A549 (cell line): ENCODE data around the gene HMX3. TPM values are rescaled to one million over a fixed set of nuclear protein-coding genes. Genes with fewer than 3 reads are reported as not detected.

Experiments
- ATAC-seq, 2 experiments: fragments of 200-7000 bp in 1 of 2; fragments of >200 bp in 1 of 2; cut with Nextera tagmentation in 1 of 2; cut with Tn5 transposase in 1 of 2; 3 replicates each; pipeline versions ENCODE4 v1.8.0 to v1.9.1; 2018 to 2020; ENCODE audit warnings: mild to moderate bottlenecking in 1 of 2, moderate library complexity in 1 of 2
- CTCF ChIA-PET: fragments of 300-600 bp; sonication (Branson Sonifier 250); formaldehyde crosslinking; extraction: SDS; loops from one replicate; lab custom pipeline; 2021; ENCODE audit warnings: antibody characterized with exemption, inconsistent platforms; lab: Yijun Ruan, JAX
- POLR2A ChIA-PET: fragments of 350-600 bp; formaldehyde crosslinking; extraction: SDS; loops from one replicate; lab custom pipeline; 2021; ENCODE audit warnings: antibody characterized with exemption, inconsistent platforms; lab: Yijun Ruan, JAX
- DNase-seq, 2 experiments: peaks; one replicate each; pipeline versions ENCODE4 v3.0.0 to v3.0.0-alpha.2; 2011 to 2016; ENCODE audit warnings: low read depth in 1 of 2, low spot score in 1 of 2
- FAIRE-seq: peaks from 2 replicates; lab custom pipeline; 2011; peaks lifted over from hg19 to GRCh38; lab: Jason Lieb, UNC
- H3K27ac ChIP-seq, 2 experiments: fragments of >200 bp; sonication (Bioruptor Twin); formaldehyde crosslinking; 3 replicates each; pipeline ENCODE4 v1.5.1; 2016 to 2017
- H3K4me1 ChIP-seq: fragments of >200 bp; sonication (Bioruptor Twin); formaldehyde crosslinking; 3 replicates; pipeline ENCODE4 v1.6.1; 2016
- H3K4me2 ChIP-seq: fragments of >200 bp; sonication (Bioruptor Twin); formaldehyde crosslinking; 3 replicates; pipeline ENCODE4 v1.6.1; 2016
- H3K4me3 ChIP-seq: fragments of >200 bp; sonication (Bioruptor Twin); formaldehyde crosslinking; 3 replicates; pipeline ENCODE4 v1.5.1; 2016
- H3K9me3 ChIP-seq: fragments of >200 bp; sonication (Bioruptor Twin); formaldehyde crosslinking; 3 replicates; pipeline ENCODE4 v1.6.1; 2016
- BCL3 ChIP-seq: fragments of >200 bp; sonication (Bioruptor Twin); formaldehyde crosslinking; IDR thresholded peaks from 3 replicates; pipeline ENCODE4 v1.6.1; 2016
- CBX2 ChIP-seq: fragments of 200-600 bp; sonication (generic); IDR thresholded peaks from 2 replicates; pipeline ENCODE4 v1.6.1; 2016; ENCODE audit warnings: low read depth, mild to moderate bottlenecking, borderline replicate concordance
- CTCF ChIP-seq: fragments of >200 bp; sonication (Bioruptor Twin); formaldehyde crosslinking; IDR thresholded peaks from 3 replicates; pipeline ENCODE4 v1.5.1; 2016
- EHF ChIP-seq: fragments of 250-450 bp; sonication (Bioruptor Pico); IDR thresholded peaks from 2 replicates; pipeline ENCODE4 v1.5.0; 2020; ENCODE audit warnings: mild to moderate bottlenecking
- ESRRA ChIP-seq: fragments of 150-350 bp; IDR thresholded peaks from 2 replicates; pipeline ENCODE4 v1.6.1; 2014; ENCODE audit warnings: mild to moderate bottlenecking, low read length, borderline replicate concordance
- FOSL2 ChIP-seq, 2 experiments: fragments of 450-650 bp in 1 of 2; fragments of >200 bp in 1 of 2; sonication (Bioruptor Twin) in 1 of 2; formaldehyde crosslinking; IDR thresholded peaks; 2 replicates each; pipeline versions ENCODE4 v1.5.0 to v1.6.1; 2016 to 2020; ENCODE audit warnings: mild to moderate bottlenecking in 1 of 2, moderate library complexity in 1 of 2
- FOXS1 ChIP-seq: fragments of 250-450 bp; sonication (Bioruptor Pico); IDR thresholded peaks from 2 replicates; pipeline ENCODE4 v1.5.0; 2020; ENCODE audit warnings: mild to moderate bottlenecking, moderate library complexity
- GATA3 ChIP-seq: IDR thresholded peaks from 2 replicates; pipeline ENCODE4 v1.6.1; 2012; ENCODE audit warnings: borderline replicate concordance
- HEYL ChIP-seq: fragments of 250-450 bp; sonication (Bioruptor Pico); IDR thresholded peaks from 2 replicates; pipeline ENCODE4 v1.8.0; 2021; ENCODE audit warnings: mild to moderate bottlenecking, moderate library complexity
- HOXA7 ChIP-seq: fragments of 250-450 bp; sonication (Bioruptor Pico); IDR thresholded peaks from 2 replicates; pipeline ENCODE4 v1.5.0; 2020; ENCODE audit warnings: mild to moderate bottlenecking, moderate library complexity
- HOXB13 ChIP-seq: fragments of 250-450 bp; sonication (Bioruptor Pico); IDR thresholded peaks from 2 replicates; pipeline ENCODE4 v1.5.0; 2020; ENCODE audit warnings: low read depth, mild to moderate bottlenecking, moderate library complexity
- KDM5A ChIP-seq: fragments of 200-600 bp; sonication (generic); IDR thresholded peaks from 2 replicates; pipeline ENCODE4 v1.6.1; 2016; ENCODE audit warnings: antibody characterized with exemption, mild to moderate bottlenecking
- MAX ChIP-seq: IDR thresholded peaks from 2 replicates; pipeline ENCODE4 v1.6.1; 2012
- MAZ ChIP-seq: fragments of 150-350 bp; IDR thresholded peaks from 2 replicates; pipeline ENCODE4 v1.6.1; 2014; ENCODE audit warnings: antibody characterized with exemption, low read depth, low read length, borderline replicate concordance
- PBX3 ChIP-seq: IDR thresholded peaks from 2 replicates; pipeline ENCODE4 v1.6.1; 2012
- POLR2A ChIP-seq: IDR thresholded peaks from 2 replicates; pipeline ENCODE4 v1.6.1; 2012; ENCODE audit warnings: mild to moderate bottlenecking, low read length
- POLR2AphosphoS2 ChIP-seq: conservative IDR thresholded peaks from 2 replicates; pipeline ENCODE4 v1.6.1; 2012; ENCODE audit warnings: low read length, improper control_type of control experiment, inconsistent platforms
- RAD21 ChIP-seq, 2 experiments: fragments of >200 bp in 1 of 2; sonication (Bioruptor Twin) in 1 of 2; formaldehyde crosslinking in 1 of 2; IDR thresholded peaks in 1 of 2; conservative IDR thresholded peaks in 1 of 2; 2 replicates in 1 of 2; 3 replicates in 1 of 2; pipeline ENCODE4 v1.6.1; 2012 to 2018; ENCODE audit warnings: inconsistent platforms in 1 of 2
- RFX5 ChIP-seq: fragments of 450-650 bp; IDR thresholded peaks from 2 replicates; pipeline ENCODE4 v1.7.1; 2014; ENCODE audit warnings: antibody characterized with exemption, mild to moderate bottlenecking, moderate library complexity
- SMC3 ChIP-seq: fragments of >200 bp; sonication (Bioruptor Twin); formaldehyde crosslinking; IDR thresholded peaks from 3 replicates; pipeline ENCODE4 v1.6.1; 2018; ENCODE audit warnings: inconsistent platforms
- SREBF2 ChIP-seq: fragments of 450-650 bp; IDR thresholded peaks from 2 replicates; pipeline ENCODE4 v1.6.1; 2014; ENCODE audit warnings: mild to moderate bottlenecking, moderate library complexity
- TFCP2L1 ChIP-seq: fragments of 250-450 bp; sonication (Bioruptor Pico); IDR thresholded peaks from 2 replicates; pipeline ENCODE4 v1.5.0; 2021; ENCODE audit warnings: mild to moderate bottlenecking
- ZC3H11A ChIP-seq: fragments of 450-650 bp; IDR thresholded peaks from 2 replicates; pipeline ENCODE4 v1.6.1; 2014; ENCODE audit warnings: antibody characterized with exemption, mild to moderate bottlenecking
- ZNF302 ChIP-seq: fragments of 250-450 bp; sonication (Bioruptor Pico); IDR thresholded peaks from 2 replicates; pipeline ENCODE4 v1.9.0; 2021; ENCODE audit warnings: inconsistent platforms, mild to moderate bottlenecking, moderate library complexity
- WGBS: methylation state at CpG from one replicate; pipeline ENCODE4 v1.1.6; 2017; ENCODE audit errors: missing lambda C conversion rate; 5-methylcytosine and 5-hydroxymethylcytosine counted together
- polyA plus RNA-seq, 4 experiments: library from polyadenylated mRNA; depleted of rRNA in 3 of 4; stranded (reverse); fragments of >200 nt; fragmentation: RNase III in 1 of 4; extraction: RNeasy Plus Mini Kit Qiagen cat#74134 plus additional on column Dnase treatment in 1 of 4; gene quantifications; 2 replicates in 3 of 4; 3 replicates in 1 of 4; pipeline ENCODE4 v1.2.3, GENCODE V29; 2011 to 2017
- TF ChIP-seq, protein P1 (sequence below): fragments of 200-600 bp; sonication (generic); IDR thresholded peaks from 2 replicates; pipeline ENCODE4 v1.6.1; 2016; ENCODE audit warnings: antibody characterized with exemption, mild to moderate bottlenecking, moderate library complexity
- TF ChIP-seq, protein P2 (sequence below): fragments of 250-450 bp; sonication (Bioruptor Pico); IDR thresholded peaks from 2 replicates; pipeline ENCODE4 v1.5.0; 2020; ENCODE audit warnings: low read depth, mild to moderate bottlenecking, moderate library complexity
- TF ChIP-seq, protein P3 (sequence below): fragments of 250-450 bp; sonication (Bioruptor Pico); IDR thresholded peaks from 2 replicates; pipeline ENCODE4 v1.5.0; 2021; ENCODE audit warnings: mild to moderate bottlenecking, moderate library complexity, borderline replicate concordance

HMX3 gene
- polyA plus RNA-seq, 2 of the 4 experiments (the other 2 are of a cell fraction), result not detected

- peak overlapping the region; percentile 42 for H3K4me3 ChIP-seq
- peak overlapping the region; percentile 93 for H3K4me2 ChIP-seq
- H3K27ac ChIP-seq, result 0 out of 6 replicates have a peak overlapping the region, but pooled peaks of 1 of the 2 experiments have one; percentile 6
- DNase-seq, result peak in 1 of 2 experiments; percentile 38
- CTCF ChIA-PET, result interaction anchor here (0.8 to 4.2 kb wide), 18 partner anchors 9 to 854 kb away, joined by 3 to 38 read pairs (median 4); partner anchors contain the start of genes BUB3 and PSTK
- no peak for FAIRE-seq
- H3K9me3 ChIP-seq, result no peaks in the 10 kb centered on the region
- 7% methylated on average over 30 of the region's 43 CpGs for WGBS
- POLR2A ChIA-PET, result interaction anchor here (1.4 to 1.9 kb wide), 2 partner anchors 14 to 240 kb away, joined by 3 to 6 read pairs; partner anchors contain the start of gene BUB3
- TF ChIP-seq PBX3 (no peak), ZNF302 (no peak), TFCP2L1 (no peak), ESRRA (no peak), MAX (no peak), FOSL2 (IDR thresholded peaks at IDR 0.05) (no peak), FOSL2 (CRISPR knock-in tag; IDR thresholded peaks at IDR 0.05) (no peak), SREBF2 (no peak), MAZ (no peak), HOXB13 (CRISPR knock-in tag) (no peak), HEYL (CRISPR knock-in tag) (no peak), BCL3 (no peak), KDM5A (no peak), POLR2A (no peak), EHF (CRISPR knock-in tag) (no peak), ZC3H11A (no peak), SMC3 (peak; percentile 46; the same call in 1 of the 3 replicates), CTCF (peak; percentile 51), POLR2AphosphoS2 (no peak), CBX2 (no peak), FOXS1 (CRISPR knock-in tag) (no peak), GATA3 (no peak), HOXA7 (CRISPR knock-in tag) (no peak), RAD21 (conservative IDR thresholded peaks at IDR 0.05 in 1 of 2, IDR thresholded peaks at IDR 0.05 in 1 of 2) (peak; percentile 48 to 52), RFX5 (no peak)
- TF ChIP-seq, protein P1, sequence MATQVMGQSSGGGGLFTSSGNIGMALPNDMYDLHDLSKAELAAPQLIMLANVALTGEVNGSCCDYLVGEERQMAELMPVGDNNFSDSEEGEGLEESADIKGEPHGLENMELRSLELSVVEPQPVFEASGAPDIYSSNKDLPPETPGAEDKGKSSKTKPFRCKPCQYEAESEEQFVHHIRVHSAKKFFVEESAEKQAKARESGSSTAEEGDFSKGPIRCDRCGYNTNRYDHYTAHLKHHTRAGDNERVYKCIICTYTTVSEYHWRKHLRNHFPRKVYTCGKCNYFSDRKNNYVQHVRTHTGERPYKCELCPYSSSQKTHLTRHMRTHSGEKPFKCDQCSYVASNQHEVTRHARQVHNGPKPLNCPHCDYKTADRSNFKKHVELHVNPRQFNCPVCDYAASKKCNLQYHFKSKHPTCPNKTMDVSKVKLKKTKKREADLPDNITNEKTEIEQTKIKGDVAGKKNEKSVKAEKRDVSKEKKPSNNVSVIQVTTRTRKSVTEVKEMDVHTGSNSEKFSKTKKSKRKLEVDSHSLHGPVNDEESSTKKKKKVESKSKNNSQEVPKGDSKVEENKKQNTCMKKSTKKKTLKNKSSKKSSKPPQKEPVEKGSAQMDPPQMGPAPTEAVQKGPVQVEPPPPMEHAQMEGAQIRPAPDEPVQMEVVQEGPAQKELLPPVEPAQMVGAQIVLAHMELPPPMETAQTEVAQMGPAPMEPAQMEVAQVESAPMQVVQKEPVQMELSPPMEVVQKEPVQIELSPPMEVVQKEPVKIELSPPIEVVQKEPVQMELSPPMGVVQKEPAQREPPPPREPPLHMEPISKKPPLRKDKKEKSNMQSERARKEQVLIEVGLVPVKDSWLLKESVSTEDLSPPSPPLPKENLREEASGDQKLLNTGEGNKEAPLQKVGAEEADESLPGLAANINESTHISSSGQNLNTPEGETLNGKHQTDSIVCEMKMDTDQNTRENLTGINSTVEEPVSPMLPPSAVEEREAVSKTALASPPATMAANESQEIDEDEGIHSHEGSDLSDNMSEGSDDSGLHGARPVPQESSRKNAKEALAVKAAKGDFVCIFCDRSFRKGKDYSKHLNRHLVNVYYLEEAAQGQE, result no peak
- TF ChIP-seq, protein P2, sequence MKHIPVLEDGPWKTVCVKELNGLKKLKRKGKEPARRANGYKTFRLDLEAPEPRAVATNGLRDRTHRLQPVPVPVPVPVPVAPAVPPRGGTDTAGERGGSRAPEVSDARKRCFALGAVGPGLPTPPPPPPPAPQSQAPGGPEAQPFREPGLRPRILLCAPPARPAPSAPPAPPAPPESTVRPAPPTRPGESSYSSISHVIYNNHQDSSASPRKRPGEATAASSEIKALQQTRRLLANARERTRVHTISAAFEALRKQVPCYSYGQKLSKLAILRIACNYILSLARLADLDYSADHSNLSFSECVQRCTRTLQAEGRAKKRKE (CRISPR knock-in tag), result no peak
- TF ChIP-seq, protein P3, sequence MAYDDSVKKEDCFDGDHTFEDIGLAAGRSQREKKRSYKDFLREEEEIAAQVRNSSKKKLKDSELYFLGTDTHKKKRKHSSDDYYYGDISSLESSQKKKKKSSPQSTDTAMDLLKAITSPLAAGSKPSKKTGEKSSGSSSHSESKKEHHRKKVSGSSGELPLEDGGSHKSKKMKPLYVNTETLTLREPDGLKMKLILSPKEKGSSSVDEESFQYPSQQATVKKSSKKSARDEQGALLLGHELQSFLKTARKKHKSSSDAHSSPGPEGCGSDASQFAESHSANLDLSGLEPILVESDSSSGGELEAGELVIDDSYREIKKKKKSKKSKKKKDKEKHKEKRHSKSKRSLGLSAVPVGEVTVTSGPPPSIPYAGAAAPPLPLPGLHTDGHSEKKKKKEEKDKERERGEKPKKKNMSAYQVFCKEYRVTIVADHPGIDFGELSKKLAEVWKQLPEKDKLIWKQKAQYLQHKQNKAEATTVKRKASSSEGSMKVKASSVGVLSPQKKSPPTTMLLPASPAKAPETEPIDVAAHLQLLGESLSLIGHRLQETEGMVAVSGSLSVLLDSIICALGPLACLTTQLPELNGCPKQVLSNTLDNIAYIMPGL, result no peak
- peak; percentile 55 to 68 for ATAC-seq
- peaks cover 23% of the 10 kb centered on the region; the same call in 2 of the 3 replicates for H3K4me1 ChIP-seq
Measured at GRCh38 chr10:123140164-123140982, 4.6 kb downstream of the HMX3 start.
